Measurements from ENCODE around the gene GNG10. TPM values are rescaled to one million over a fixed set of nuclear protein-coding genes. Genes with fewer than 3 reads are reported as not detected.
"Not testable (repeated sequence)": the region's sequence is repeated elsewhere in the genome, so short reads cannot be mapped to it uniquely, and the experiment has no call there.

Gene GNG10
- polyA plus RNA-seq, 4 donors, result 48.6 to 80.6 (median 60.8) TPM

GRCh38 chr9:111648066-111648465 lies 13.3 kb upstream of the GNG10 start:
- DNase-seq (ENCODE audit: low read depth in 4 of 4, low spot score in 3 of 4), result no peak

GRCh38 chr9:111649016-111649415 lies 12.4 kb upstream of the GNG10 start:
- DNase-seq (ENCODE audit: low read depth in 4 of 4, low spot score in 3 of 4), result no peak

- DNase-seq (ENCODE audit: low read depth in 4 of 4, low spot score in 3 of 4), result no peak
Observed at GRCh38 chr9:111657051-111657450, 4.4 kb upstream of the GNG10 start.

GRCh38 chr9:111658943-111659342 lies 2.5 kb upstream of the GNG10 start:
- no peak for DNase-seq (ENCODE audit: low read depth in 4 of 4, low spot score in 3 of 4)

GRCh38 chr9:111659691-111660090 lies 1.7 kb upstream of the GNG10 start:
- no peak for DNase-seq (ENCODE audit: low read depth in 4 of 4, low spot score in 3 of 4)

GRCh38 chr9:111661802-111662521 lies 557 bp downstream of the GNG10 start:
- peak in 1 of 4 donors; percentile 24 for DNase-seq (ENCODE audit: low read depth in 4 of 4, low spot score in 3 of 4)

- DNase-seq (ENCODE audit: low read depth in 4 of 4, low spot score in 3 of 4), result no peak
Observed at GRCh38 chr9:111662576-111663300, 1.3 kb downstream of the GNG10 start.

- DNase-seq (ENCODE audit: low read depth in 4 of 4, low spot score in 3 of 4), result no peak
Observed at GRCh38 chr9:111663301-111663823, 2.0 kb downstream of the GNG10 start.

- DNase-seq (ENCODE audit: low read depth in 4 of 4, low spot score in 3 of 4), result no peak
Observed at GRCh38 chr9:111668026-111668573, 6.7 kb downstream of the GNG10 start.

- DNase-seq (ENCODE audit: low read depth in 4 of 4, low spot score in 3 of 4), result not testable (repeated sequence)
Observed at GRCh38 chr9:111668601-111669000, 7.2 kb downstream of the GNG10 start.

GRCh38 chr9:111674319-111674718 lies 12.9 kb downstream of the GNG10 start:
- DNase-seq (ENCODE audit: low read depth in 4 of 4, low spot score in 3 of 4), result no peak

GRCh38 chr9:111676116-111676515 lies 14.7 kb downstream of the GNG10 start:
- DNase-seq (ENCODE audit: low read depth in 4 of 4, low spot score in 3 of 4), result no peak

GRCh38 chr9:111678293-111678692 lies 16.9 kb downstream of the GNG10 start:
- DNase-seq (ENCODE audit: low read depth in 4 of 4, low spot score in 3 of 4), result no peak

GRCh38 chr9:111679199-111679598 lies 17.8 kb downstream of the GNG10 start:
- no peak for DNase-seq (ENCODE audit: low read depth in 4 of 4, low spot score in 3 of 4)

- no peak for DNase-seq (ENCODE audit: low read depth in 4 of 4, low spot score in 3 of 4)
Observed at GRCh38 chr9:111683392-111683791, 22.0 kb downstream of the GNG10 start.

GRCh38 chr9:111691672-111692329 lies 30.4 kb downstream of the GNG10 start:
- peak in 2 of 4 donors; percentile 6 for DNase-seq (ENCODE audit: low read depth in 4 of 4, low spot score in 3 of 4)

GRCh38 chr9:111696796-111697195 lies 35.4 kb downstream of the GNG10 start:
- DNase-seq (ENCODE audit: low read depth in 4 of 4, low spot score in 3 of 4), result no peak

GRCh38 chr9:111700776-111701175 lies 39.4 kb downstream of the GNG10 start:
- no peak for DNase-seq (ENCODE audit: low read depth in 4 of 4, low spot score in 3 of 4)

GRCh38 chr9:111704503-111704902 lies 43.1 kb downstream of the GNG10 start:
- DNase-seq (ENCODE audit: low read depth in 4 of 4, low spot score in 3 of 4), result no peak

- no peak for DNase-seq (ENCODE audit: low read depth in 4 of 4, low spot score in 3 of 4)
Observed at GRCh38 chr9:111711548-111711947, 50.1 kb downstream of the GNG10 start.

- no peak for DNase-seq (ENCODE audit: low read depth in 4 of 4, low spot score in 3 of 4)
Observed at GRCh38 chr9:111712369-111712768, 51.0 kb downstream of the GNG10 start.
